Gastrocnemius medialis (tissue), 4 donors: ENCODE results near the gene SCN8A.

Experiments used
- POLR2A ChIP-seq, 2 donors: fragments of 450-650 bp; IDR thresholded peaks; one replicate each; pipeline ENCODE4 v1.6.1; 2017; ENCODE audit warnings: antibody characterized with exemption in 2 of 2, mild to moderate bottlenecking in 2 of 2, moderate library complexity in 2 of 2
- TF ChIP-seq, protein P1 (sequence below), 5 experiments: fragments of 450-650 bp in 3 of 5; fragments of 200-600 bp in 2 of 5; sonication (generic) in 2 of 5; IDR thresholded peaks in 4 of 5; conservative IDR thresholded peaks in 1 of 5; 1 replicate in 4 of 5; 2 replicates in 1 of 5; pipeline ENCODE4 v1.5.1; 2016 to 2019; ENCODE audit warnings: antibody characterized with exemption in 5 of 5, mild to moderate bottlenecking in 3 of 5, moderate library complexity in 3 of 5

GRCh38 chr12:51687177-51687576 lies 96.1 kb downstream of the SCN8A start:
- TF ChIP-seq POLR2A (IDR thresholded peaks at IDR 0.05) = no peak
- TF ChIP-seq, protein P1, sequence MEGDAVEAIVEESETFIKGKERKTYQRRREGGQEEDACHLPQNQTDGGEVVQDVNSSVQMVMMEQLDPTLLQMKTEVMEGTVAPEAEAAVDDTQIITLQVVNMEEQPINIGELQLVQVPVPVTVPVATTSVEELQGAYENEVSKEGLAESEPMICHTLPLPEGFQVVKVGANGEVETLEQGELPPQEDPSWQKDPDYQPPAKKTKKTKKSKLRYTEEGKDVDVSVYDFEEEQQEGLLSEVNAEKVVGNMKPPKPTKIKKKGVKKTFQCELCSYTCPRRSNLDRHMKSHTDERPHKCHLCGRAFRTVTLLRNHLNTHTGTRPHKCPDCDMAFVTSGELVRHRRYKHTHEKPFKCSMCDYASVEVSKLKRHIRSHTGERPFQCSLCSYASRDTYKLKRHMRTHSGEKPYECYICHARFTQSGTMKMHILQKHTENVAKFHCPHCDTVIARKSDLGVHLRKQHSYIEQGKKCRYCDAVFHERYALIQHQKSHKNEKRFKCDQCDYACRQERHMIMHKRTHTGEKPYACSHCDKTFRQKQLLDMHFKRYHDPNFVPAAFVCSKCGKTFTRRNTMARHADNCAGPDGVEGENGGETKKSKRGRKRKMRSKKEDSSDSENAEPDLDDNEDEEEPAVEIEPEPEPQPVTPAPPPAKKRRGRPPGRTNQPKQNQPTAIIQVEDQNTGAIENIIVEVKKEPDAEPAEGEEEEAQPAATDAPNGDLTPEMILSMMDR (IDR thresholded peaks at IDR 0.05 in 4 of 5, conservative IDR thresholded peaks at IDR 0.05 in 1 of 5) = no peak
